K562 (cell line): ENCODE data around the gene LRRC8E. TPM values are rescaled to one million over a fixed set of nuclear protein-coding genes. Genes with fewer than 3 reads are reported as not detected.

Source experiments
- CREB1 ChIP-seq, 2 experiments: sonication (generic) in 1 of 2; formaldehyde crosslinking in 1 of 2; IDR thresholded peaks; 2 replicates each; pipeline versions ENCODE4 v1.6.1 to v1.8.0; 2012 to 2022; ENCODE audit warnings: inconsistent platforms in 1 of 2, mild to moderate bottlenecking in 1 of 2, missing genetic modification reagents in 1 of 2, moderate library complexity in 1 of 2
- E4F1 ChIP-seq: fragments of 250-450 bp; sonication (Bioruptor Pico); IDR thresholded peaks from 2 replicates; pipeline ENCODE4 v1.5.0; 2021; ENCODE audit warnings: mild to moderate bottlenecking, borderline replicate concordance
- ETV1 ChIP-seq: fragments of 450-650 bp; conservative IDR thresholded peaks from 2 replicates; pipeline ENCODE4 v1.6.1; 2016; ENCODE audit warnings: missing genetic modification characterization, control low read depth, low read depth, missing compliant biosample characterization
- FOXA1 ChIP-seq: fragments of 450-650 bp; IDR thresholded peaks from 2 replicates; pipeline ENCODE4 v1.6.1; 2016; ENCODE audit warnings: mild to moderate bottlenecking, borderline replicate concordance
- GABPB1 ChIP-seq: sonication (generic); formaldehyde crosslinking; IDR thresholded peaks from 2 replicates; pipeline ENCODE4 v1.8.0; 2022; ENCODE audit warnings: mild to moderate bottlenecking, missing genetic modification reagents
- HMBOX1 ChIP-seq: sonication (generic); IDR thresholded peaks from 2 replicates; pipeline ENCODE4 v1.6.1; 2016
- MITF ChIP-seq: IDR thresholded peaks from 2 replicates; pipeline ENCODE4 v1.6.1; 2014; ENCODE audit warnings: antibody characterized with exemption
- NCOR1 ChIP-seq: fragments of 450-650 bp; IDR thresholded peaks from 2 replicates; pipeline ENCODE4 v1.6.1; 2016; ENCODE audit warnings: mild to moderate bottlenecking, moderate library complexity
- SMARCA5 ChIP-seq: fragments of 450-650 bp; IDR thresholded peaks from 2 replicates; pipeline ENCODE4 v1.6.1; 2016
- SRSF1 ChIP-seq: fragments of 200-400 bp; formaldehyde crosslinking; IDR thresholded peaks from 2 replicates; pipeline ENCODE4 v1.6.1; 2017; ENCODE audit warnings: mild to moderate bottlenecking, low read depth, low read length, moderate library complexity
- THAP7 ChIP-seq: fragments of 250-450 bp; sonication (Bioruptor Pico); IDR thresholded peaks from 2 replicates; pipeline ENCODE4 v1.5.0; 2021
- THRA ChIP-seq: fragments of 450-650 bp; IDR thresholded peaks from 2 replicates; pipeline ENCODE4 v1.6.1; 2017; ENCODE audit warnings: mild to moderate bottlenecking, moderate library complexity
- ZNF175 ChIP-seq: fragments of 200-800 bp; sonication (Bioruptor generic); IDR thresholded peaks from 2 replicates; pipeline ENCODE4 v1.6.1; 2016; ENCODE audit warnings: low read depth, mild to moderate bottlenecking, missing genetic modification characterization, missing compliant biosample characterization
- polyA plus RNA-seq, 8 experiments: library from polyadenylated mRNA; depleted of rRNA in 4 of 8; stranded (reverse) in 5 of 8; unstranded in 3 of 8; fragments of >200 nt; fragmentation: Nextera tagmentation in 2 of 8; fragmentation: Illumina TruSeq in 1 of 8; extraction: Ambion mirVana in 2 of 8; extraction: Trizol in 1 of 8; gene quantifications; 2 replicates each; pipeline versions ENCODE4 v1.2.1 to v1.2.3, GENCODE V29; 2011 to 2014; ENCODE audit warnings: inconsistent platforms in 1 of 8, missing spikeins in 1 of 8
- total RNA-seq, 7 experiments: library from RNA; depleted of rRNA in 6 of 7; stranded (reverse); fragments of >200 nt in 6 of 7; fragmentation: Illumina TruSeq in 2 of 7; extraction: Trizol in 2 of 7; gene quantifications; 2 replicates each; pipeline versions ENCODE4 v1.2.1 to v1.2.3, GENCODE V29; 2011 to 2021; ENCODE audit warnings: low replicate concordance in 1 of 7
- TF ChIP-seq, protein P1 (sequence below): fragments of 450-650 bp; formaldehyde crosslinking; conservative IDR thresholded peaks from 2 replicates; pipeline ENCODE4 v1.4.0; 2022; ENCODE audit warnings: mild to moderate bottlenecking, missing genetic modification characterization
- TF ChIP-seq, protein P2 (sequence below): fragments of 450-650 bp; formaldehyde crosslinking; IDR thresholded peaks from 2 replicates; pipeline ENCODE4 v1.4.0; 2022; ENCODE audit warnings: missing genetic modification characterization

The LRRC8E gene
- total and polyA plus RNA-seq, 9 of the 15 experiments (the other 6 are each of a cell fraction or from before 2014, with no cell fraction given), result 0.08 to 5.7 (median 3.5) TPM; not detected in 1

- TF ChIP-seq, protein P1, sequence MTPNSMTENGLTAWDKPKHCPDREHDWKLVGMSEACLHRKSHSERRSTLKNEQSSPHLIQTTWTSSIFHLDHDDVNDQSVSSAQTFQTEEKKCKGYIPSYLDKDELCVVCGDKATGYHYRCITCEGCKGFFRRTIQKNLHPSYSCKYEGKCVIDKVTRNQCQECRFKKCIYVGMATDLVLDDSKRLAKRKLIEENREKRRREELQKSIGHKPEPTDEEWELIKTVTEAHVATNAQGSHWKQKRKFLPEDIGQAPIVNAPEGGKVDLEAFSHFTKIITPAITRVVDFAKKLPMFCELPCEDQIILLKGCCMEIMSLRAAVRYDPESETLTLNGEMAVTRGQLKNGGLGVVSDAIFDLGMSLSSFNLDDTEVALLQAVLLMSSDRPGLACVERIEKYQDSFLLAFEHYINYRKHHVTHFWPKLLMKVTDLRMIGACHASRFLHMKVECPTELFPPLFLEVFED (CRISPR knock-in tag), result no peak
- no peak for TF ChIP-seq THRA
- TF ChIP-seq MITF, result no peak
- TF ChIP-seq, protein P2, sequence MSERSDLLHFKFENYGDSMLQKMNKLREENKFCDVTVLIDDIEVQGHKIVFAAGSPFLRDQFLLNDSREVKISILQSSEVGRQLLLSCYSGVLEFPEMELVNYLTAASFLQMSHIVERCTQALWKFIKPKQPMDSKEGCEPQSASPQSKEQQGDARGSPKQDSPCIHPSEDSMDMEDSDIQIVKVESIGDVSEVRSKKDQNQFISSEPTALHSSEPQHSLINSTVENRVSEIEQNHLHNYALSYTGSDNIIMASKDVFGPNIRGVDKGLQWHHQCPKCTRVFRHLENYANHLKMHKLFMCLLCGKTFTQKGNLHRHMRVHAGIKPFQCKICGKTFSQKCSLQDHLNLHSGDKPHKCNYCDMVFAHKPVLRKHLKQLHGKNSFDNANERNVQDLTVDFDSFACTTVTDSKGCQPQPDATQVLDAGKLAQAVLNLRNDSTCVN, result no peak
- no peak for TF ChIP-seq SRSF1
- no peak for TF ChIP-seq HMBOX1
- TF ChIP-seq FOXA1, result no peak
- TF ChIP-seq E4F1, result no peak
- no peak for TF ChIP-seq ZNF175 (CRISPR knock-in tag)
- no peak for TF ChIP-seq NCOR1
- no peak for TF ChIP-seq GABPB1
- no peak for TF ChIP-seq ETV1 (tag)
- peak; percentile 89 for TF ChIP-seq SMARCA5
- TF ChIP-seq CREB1 (IDR thresholded peaks at IDR 0.05), result no peak
- TF ChIP-seq CREB1 (CRISPR knock-in tag; IDR thresholded peaks at IDR 0.05), result no peak
- no peak for TF ChIP-seq THAP7 (CRISPR knock-in tag)
These were observed 22.9 kb upstream of the LRRC8E start (continued) for GRCh38 chr19:7865262-7865911.
